Erythroblast (primary cell): ENCODE data around the gene SLC45A3.

Source experiments
- GATA1 ChIP-seq: IDR thresholded peaks from 2 replicates; pipeline ENCODE4 v1.6.1; 2011; ENCODE audit warnings: low read depth, mild to moderate bottlenecking, control low read depth, low read length, moderate library complexity
- POLR2A ChIP-seq: IDR thresholded peaks from 2 replicates; pipeline ENCODE4 v1.6.1; 2011; ENCODE audit warnings: mild to moderate bottlenecking, low read length

- TF ChIP-seq POLR2A, result no peak
- no peak for TF ChIP-seq GATA1
Measured at GRCh38 chr1:205658943-205659581, 21.2 kb downstream of the SLC45A3 start.
